ENCODE measurements around the gene WBP1.

The WBP1 gene

DNA sequence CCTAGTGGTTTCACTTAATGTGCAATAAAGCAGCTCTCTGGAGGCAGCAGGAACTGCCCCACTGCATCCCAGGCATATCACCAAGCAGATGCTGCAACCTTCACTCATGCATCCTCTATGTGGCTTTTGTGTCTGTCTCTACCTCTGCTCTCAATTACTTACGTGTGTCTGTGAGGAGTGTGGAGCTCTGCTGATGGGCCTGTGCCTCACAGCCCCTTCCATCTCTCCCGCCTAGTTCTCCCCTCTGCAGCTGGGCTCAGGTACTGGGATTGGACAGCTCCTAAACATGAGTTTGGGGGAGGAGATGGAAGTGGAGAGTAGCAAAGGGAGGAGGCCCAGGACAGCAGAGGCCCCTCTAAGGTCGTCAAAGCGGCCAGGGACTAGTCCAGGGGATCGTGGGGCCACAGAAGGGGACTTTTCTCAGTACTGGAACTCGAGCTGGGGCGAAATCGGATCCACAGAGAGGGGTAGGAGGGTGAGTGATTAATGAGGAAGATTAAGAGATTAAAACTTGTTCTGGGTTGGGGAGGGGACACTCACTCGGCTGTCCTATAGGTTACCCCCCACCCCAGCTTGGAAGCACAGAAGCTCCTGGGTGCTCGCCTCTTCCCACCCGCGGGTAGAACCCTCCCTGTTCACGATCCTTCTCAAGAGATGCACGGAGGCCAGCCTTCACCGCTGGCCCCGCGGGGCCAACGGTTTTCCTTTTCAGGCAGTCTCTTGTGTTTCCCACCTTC lies 43.3 kb downstream of the WBP1 start:
- no peak overlapping the region for H3K4me3 ChIP-seq (ENCODE audit: low read depth, low read length)

DNA sequence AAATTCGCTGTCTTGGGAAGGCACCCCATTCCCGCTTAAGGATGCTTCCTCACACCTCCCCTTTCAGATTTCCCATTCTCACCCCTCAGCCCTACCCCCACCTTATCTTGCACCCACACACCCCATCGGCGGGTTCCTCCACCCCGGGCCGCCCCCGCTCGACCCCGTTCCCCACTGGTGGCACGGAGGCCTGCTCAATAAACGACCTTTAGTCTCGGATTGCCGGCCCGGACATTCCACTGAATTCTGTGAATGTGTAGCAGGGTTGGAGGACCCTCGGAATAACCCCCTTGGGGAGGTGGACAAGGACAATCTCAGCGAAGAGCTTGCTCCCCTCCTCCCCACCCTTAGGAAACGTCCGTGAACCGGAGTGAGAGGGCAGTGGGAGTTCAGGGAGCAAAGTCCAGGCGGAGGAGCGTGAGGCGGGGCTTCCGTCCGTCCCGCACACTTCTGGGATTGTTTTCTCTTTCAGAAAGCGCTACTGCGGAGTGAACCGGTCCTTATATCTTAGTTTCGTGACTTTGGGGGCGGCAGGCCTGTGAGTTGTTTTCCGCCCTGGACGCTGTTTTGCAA lies 44.0 kb downstream of the WBP1 start:
- peak overlapping the region; percentile 24 for H3K4me3 ChIP-seq (ENCODE audit: low read depth, low read length)

DNA sequence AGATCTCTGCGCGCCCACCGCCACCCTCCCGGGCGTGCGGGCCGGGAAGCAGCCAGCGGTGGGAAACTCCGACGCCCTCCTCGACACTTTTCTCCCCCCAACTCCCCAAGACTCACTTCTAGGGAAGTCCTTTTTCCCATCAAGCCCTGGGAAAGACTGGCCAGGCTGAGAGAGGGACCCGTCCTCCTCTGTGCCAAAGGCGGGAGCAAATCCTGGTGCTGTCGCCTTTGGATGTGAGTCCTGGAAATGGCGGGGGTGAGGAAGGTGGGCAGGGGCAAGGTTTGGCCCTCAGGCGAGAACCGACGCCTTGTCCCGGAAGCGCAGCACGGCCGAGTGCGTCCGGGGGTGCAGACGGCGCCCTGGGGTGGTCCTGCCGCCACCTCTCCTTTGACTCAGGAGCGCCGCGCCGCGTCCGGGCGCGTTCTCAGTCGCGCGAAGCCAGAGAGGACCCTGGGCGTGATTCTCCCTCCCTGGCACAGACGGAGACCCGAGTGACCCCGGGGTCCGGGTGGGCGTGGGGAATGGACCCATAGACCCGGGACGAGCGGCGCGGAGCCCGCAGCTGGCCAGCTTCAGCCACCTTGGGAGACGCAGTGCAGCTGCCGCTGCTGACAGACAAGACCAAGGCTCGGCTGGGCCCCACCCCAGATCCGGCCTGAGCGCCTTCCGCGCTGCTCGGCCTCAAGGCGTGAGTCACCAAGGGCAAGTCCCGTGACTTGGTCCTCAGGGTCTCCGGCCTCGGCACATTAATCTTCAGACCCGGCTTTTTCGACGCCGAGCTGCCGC lies 44.7 kb downstream of the WBP1 start:
- H3K4me3 ChIP-seq (ENCODE audit: low read depth, low read length): peak overlapping the region; percentile 24

DNA sequence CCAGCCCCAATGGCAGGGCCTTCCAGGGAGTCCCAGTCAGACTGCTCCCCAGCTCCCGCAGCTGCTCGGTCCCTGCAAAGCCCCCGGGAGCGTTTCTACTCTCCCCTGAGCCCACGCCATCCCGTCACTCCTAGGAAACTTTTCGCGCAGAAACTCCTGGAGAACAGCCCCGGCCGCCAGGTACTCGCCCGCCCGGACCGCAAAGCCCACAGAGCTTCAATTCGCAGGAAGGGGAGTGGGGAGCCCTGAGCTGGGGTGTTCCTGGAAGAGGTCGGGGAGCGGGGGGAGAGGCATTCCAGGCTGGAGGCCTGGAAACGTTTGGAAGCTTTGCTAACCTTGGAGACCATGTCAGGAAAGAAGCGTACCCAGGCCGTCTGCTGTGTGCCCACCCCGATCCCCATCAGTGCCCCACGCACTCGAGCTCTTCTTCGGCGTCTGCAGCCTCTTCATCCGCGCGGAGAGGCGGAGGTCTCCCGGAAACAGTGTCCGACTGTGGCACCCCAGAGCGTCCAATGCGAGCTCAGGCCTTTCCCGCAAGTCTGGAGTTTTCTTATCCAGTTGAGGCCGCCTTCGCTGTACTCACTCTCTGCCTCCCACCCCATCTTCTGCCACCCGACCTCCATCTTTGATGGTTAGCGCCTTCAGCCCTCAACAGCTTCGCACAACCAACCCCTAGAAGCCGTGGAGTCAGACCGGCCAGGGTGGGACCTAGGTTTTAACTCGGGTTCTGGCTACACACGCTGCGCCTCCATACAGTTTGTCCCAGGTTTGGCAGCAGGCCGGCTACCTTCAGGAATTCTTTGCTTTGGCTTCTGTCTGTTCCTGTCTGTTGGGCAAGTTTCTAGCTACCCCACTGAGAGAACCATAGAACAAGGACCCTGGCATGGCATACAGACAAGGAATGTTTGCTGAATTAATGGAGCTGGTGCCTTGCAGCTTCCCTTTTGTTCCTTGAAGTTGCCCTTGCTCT lies 45.6 kb downstream of the WBP1 start:
- H3K4me3 ChIP-seq (ENCODE audit: low read depth, low read length): peak overlapping the region; percentile 24

DNA sequence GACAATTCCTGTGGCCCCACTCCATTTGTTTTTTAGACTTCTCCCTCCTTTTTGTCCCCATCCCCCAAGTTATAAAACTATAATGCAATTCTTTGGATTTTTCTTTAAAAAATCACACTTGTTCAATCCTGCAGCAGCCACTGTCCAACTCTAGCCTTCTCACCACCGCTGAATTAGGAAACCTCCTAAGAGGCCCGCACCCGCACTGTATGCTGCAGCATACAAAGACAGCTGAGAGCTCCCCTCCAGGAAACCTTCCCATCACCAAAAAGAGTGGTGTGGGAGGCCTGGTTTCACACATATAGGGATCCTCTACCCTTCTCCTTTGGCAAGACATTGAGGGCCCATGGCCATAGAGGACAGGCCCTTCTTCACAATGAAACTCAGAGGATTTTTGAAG lies 46.4 kb downstream of the WBP1 start:
- no peak overlapping the region for H3K4me3 ChIP-seq (ENCODE audit: low read depth, low read length)

DNA sequence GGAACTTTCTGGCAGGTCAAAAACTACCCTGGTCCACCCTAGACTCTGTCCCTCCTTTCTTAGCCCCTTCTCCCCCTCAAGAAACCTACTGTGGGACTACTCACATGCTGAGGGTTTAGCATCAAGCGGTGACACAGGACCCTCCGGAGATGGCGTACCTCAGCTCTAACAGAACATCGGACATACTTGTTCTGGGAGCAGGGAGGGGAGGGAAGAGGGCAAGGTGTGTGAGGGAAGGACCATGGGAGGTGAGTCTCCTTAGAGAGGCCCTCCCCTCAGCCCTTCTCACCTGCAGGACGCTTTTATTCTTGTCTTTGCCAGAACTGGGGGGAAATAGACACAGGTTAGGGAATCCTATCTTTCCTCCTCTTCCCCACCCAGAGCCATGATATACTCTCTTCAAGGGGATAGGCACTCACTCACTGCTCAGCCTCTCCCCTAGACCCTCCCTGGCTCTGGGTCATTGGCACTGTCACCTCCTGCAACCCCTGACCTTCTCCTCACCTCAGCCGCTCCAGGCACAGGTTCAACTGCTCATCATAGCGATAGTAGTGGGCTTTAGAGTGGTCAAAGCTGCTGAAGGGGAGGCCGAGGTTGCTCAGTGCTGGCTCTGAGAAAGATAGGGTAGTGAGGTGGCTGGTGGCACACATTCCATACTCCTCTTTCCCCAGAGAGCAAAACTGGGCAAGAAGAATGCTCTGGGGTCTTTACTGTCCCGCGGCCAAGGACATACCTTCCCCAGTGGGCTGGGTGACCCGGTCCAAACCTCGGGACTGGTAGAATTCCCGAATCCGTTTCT lies 47.4 kb downstream of the WBP1 start:
- no peak overlapping the region for H3K4me3 ChIP-seq (ENCODE audit: low read depth, low read length)

DNA sequence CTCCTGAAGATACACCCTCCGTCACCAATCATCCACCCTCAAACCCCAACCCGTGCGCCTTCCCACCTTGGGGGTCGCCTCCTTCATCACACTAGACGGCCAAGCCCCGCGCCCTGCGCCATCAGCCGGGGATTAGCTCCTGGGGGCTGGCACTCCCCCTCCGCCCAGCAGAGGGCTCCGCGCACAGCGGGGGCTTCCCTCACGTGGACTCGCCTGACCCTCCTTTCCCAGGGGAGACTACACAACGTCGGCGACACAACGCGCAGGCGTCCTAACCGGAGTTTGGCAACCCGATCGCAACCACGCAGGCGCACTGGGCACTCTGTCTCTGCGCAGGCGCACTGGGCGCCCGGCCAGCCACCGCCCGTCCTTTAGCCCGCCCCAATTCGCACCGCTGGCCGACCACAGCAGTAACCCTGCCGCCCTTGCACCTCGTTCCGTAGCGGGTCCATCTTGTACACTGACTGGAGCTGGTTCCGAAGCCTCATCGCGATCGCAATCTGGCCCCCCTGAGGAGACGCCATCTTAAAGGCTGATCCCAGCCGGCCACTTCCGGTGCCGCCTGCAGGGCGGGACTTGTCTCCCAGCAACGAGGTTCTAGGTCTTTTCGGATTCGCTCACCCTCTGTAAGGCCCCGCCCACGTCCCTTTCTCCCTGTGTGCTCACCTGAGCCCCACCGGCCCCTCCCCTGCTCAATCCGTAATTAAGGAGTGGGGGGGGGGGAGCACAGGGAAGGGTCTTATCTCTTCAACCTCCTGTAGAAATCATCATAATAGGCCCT lies 49.1 kb downstream of the WBP1 start, which contains the start of gene PCGF1:
Gene PCGF1, minus strand, starts transcription at position 551 of the 781 bp plus-strand sequence. Its CDS starts 27 bp downstream, at position 524.
- H3K4me3 ChIP-seq (ENCODE audit: low read depth, low read length): peak within 1 kb of the TSS; percentile 99

DNA sequence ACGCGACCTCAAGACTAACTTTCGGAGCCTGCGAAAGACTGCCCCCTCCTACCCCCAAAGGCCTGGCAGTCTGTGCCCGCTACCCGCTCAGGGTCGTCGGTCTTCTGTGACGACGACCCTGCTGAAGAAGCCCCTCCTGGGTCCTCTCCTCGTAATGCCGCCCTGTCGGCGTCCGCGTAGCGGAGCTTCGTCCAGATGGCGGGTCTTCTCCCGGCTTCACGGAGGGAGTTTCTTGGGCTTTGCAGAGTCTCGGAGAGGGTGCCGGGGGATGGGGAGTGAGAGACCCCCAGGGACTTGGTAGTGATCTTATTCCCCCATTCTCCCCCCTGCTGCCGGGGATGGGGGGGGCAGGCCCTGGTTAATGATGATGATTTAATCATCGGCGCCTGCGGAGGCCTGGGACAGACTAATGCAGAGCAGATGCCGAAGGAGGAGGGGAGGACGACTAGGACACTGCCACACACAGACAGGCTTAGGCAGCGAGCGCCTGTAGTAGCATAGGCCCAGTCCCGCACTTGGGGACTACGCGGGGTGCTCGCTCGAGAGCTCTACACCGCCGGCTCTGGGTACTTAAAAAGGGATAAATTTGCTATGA lies 49.8 kb downstream of the WBP1 start:
- peak overlapping the region; percentile 99 for H3K4me3 ChIP-seq (ENCODE audit: low read depth, low read length)

DNA sequence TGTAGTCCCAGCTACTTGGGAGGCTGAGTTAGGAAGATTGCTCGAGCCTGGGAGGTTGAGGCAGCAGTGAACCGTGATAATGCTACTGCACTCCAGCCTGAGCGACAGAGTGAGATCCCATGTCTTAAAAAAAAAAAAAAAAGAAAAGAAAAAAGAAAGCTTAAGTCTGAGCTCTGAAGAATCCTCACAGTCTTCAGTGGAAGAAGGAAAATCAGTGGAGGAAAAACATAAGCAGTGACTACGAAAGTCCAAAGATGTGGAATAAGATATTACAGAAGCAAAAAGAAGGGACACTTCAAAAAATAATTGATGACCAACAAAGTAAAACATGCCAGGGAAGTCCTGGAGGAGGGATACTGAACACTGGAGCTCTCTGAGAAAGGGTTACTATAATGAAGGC lies 52.0 kb downstream of the WBP1 start:
- H3K4me3 ChIP-seq (ENCODE audit: low read depth, low read length): no peak overlapping the region

All from iPS-11a (cell line).